Keratinocyte (primary cell): ENCODE results near the gene PNKP. TPM values are rescaled to one million over a fixed set of nuclear protein-coding genes. Genes with fewer than 3 reads are reported as not detected.
"Not testable (repeated sequence)": the region's sequence is repeated elsewhere in the genome, so short reads cannot be mapped to it uniquely, and the experiment has no call there.

Experiments
- DNase-seq: peaks from one replicate; pipeline ENCODE4 v3.0.0-alpha.2; 2011; ENCODE audit warnings: low read depth, missing footprints, low spot score
- FAIRE-seq: peaks from 2 replicates; lab custom pipeline; 2011; peaks lifted over from hg19 to GRCh38; lab: Jason Lieb, UNC
- H2AFZ ChIP-seq: 2 replicates; pipeline ENCODE4 v1.6.0; 2012; ENCODE audit warnings: low read length, control low read depth, inconsistent platforms; ENCODE audit not compliant: control insufficient read depth
- H3K27ac ChIP-seq: 2 replicates; pipeline ENCODE4 v1.5.1; 2011; ENCODE audit warnings: low read length; ENCODE audit not compliant: control insufficient read depth, insufficient read depth
- H3K27me3 ChIP-seq: 3 replicates; pipeline ENCODE4 v1.6.0; 2011; ENCODE audit warnings: low read length; ENCODE audit not compliant: control insufficient read depth, insufficient read depth; ENCODE audit errors: extremely low read depth
- H3K36me3 ChIP-seq, 2 experiments: 2 replicates in 1 of 2; 3 replicates in 1 of 2; pipeline ENCODE4 v1.5.1; 2011; ENCODE audit warnings: low read length in 2 of 2, mild to moderate bottlenecking in 1 of 2; ENCODE audit not compliant: control insufficient read depth in 2 of 2, insufficient read depth in 2 of 2; ENCODE audit errors: extremely low read depth in 1 of 2
- H3K4me1 ChIP-seq: 3 replicates; pipeline ENCODE4 v1.5.1; 2011; ENCODE audit warnings: low read length; ENCODE audit not compliant: control insufficient read depth, insufficient read depth; ENCODE audit errors: extremely low read depth
- H3K4me2 ChIP-seq: 3 replicates; pipeline ENCODE4 v1.6.0; 2011; ENCODE audit warnings: low read depth, low read length; ENCODE audit not compliant: control insufficient read depth, insufficient read depth; ENCODE audit errors: extremely low read depth
- H3K4me3 ChIP-seq, 3 experiments: fragments of 200-600 bp in 1 of 3; sonication (generic) in 1 of 3; 2 replicates in 2 of 3; 3 replicates in 1 of 3; pipeline ENCODE4 v1.5.1; 2011 to 2016; ENCODE audit warnings: low read length in 3 of 3, mild to moderate bottlenecking in 3 of 3, control low read depth in 2 of 3, inconsistent platforms in 1 of 3, low read depth in 1 of 3, mixed read lengths in 1 of 3, mixed run types in 1 of 3, moderate library complexity in 1 of 3; ENCODE audit not compliant: control insufficient read depth in 2 of 3, insufficient read depth in 2 of 3; ENCODE audit errors: extremely low read depth in 1 of 3
- H3K79me2 ChIP-seq: 2 replicates; pipeline ENCODE4 v1.6.0; 2012; ENCODE audit warnings: low read length; ENCODE audit not compliant: control insufficient read depth, insufficient read depth
- H3K9ac ChIP-seq: 3 replicates; pipeline ENCODE4 v1.6.0; 2011; ENCODE audit warnings: low read length; ENCODE audit not compliant: control insufficient read depth, insufficient read depth; ENCODE audit errors: extremely low read depth
- H3K9me1 ChIP-seq: 3 replicates; pipeline ENCODE4 v1.6.0; 2011; ENCODE audit warnings: low read length; ENCODE audit not compliant: control insufficient read depth, insufficient read depth; ENCODE audit errors: extremely low read depth
- H3K9me3 ChIP-seq: 2 replicates; pipeline ENCODE4 v1.5.1; 2012; ENCODE audit warnings: low read depth, low read length; ENCODE audit not compliant: control insufficient read depth
- H4K20me1 ChIP-seq: 3 replicates; pipeline ENCODE4 v1.6.0; 2011; ENCODE audit warnings: low read length; ENCODE audit not compliant: control insufficient read depth, insufficient read depth; ENCODE audit errors: extremely low read depth
- EZH2 ChIP-seq: IDR thresholded peaks from one replicate; pipeline ENCODE4 v1.6.1; 2012; ENCODE audit warnings: inconsistent platforms, mild to moderate bottlenecking, low read length, moderate library complexity
- dilution Hi-C: fragments of 300-500 bp; cut with MboI; formaldehyde crosslinking; loops from one replicate; pipeline ENCODE4 v1.7.0; 2020; ENCODE audit warnings: low sequenced_read_pairs; ENCODE audit not compliant: extremely low pct_ligation_motif_present
- polyA plus RNA-seq, 5 experiments: library from polyadenylated mRNA; depleted of rRNA in 3 of 5; stranded (reverse) in 3 of 5; stranded (forward) in 1 of 5; unstranded in 1 of 5; fragments of >200 nt; gene quantifications; 1 replicate in 1 of 5; 2 replicates in 3 of 5; 3 replicates in 1 of 5; pipeline versions ENCODE4 v1.2.1 to v1.2.3, GENCODE V29; 2011 to 2012; ENCODE audit warnings: missing spikeins in 2 of 5, low read depth in 1 of 5, low replicate concordance in 1 of 5
- TF ChIP-seq, protein P1 (sequence below), 3 experiments: IDR thresholded peaks in 1 of 3; conservative IDR thresholded peaks in 1 of 3; optimal IDR thresholded peaks in 1 of 3; 2 replicates in 2 of 3; 3 replicates in 1 of 3; pipeline versions ENCODE3 to v1.5.1; 2011; ENCODE audit warnings: low read length in 3 of 3, mild to moderate bottlenecking in 3 of 3, moderate library complexity in 2 of 3, control low read depth in 1 of 3, inconsistent platforms in 1 of 3; ENCODE audit not compliant: insufficient read depth in 2 of 3; ENCODE audit errors: extremely low read depth in 1 of 3

Gene PNKP
- polyA plus RNA-seq, 1 donor (not counting 4 experiments of a cell fraction or from before 2014, with no cell fraction given): 19.3 TPM

DNA sequence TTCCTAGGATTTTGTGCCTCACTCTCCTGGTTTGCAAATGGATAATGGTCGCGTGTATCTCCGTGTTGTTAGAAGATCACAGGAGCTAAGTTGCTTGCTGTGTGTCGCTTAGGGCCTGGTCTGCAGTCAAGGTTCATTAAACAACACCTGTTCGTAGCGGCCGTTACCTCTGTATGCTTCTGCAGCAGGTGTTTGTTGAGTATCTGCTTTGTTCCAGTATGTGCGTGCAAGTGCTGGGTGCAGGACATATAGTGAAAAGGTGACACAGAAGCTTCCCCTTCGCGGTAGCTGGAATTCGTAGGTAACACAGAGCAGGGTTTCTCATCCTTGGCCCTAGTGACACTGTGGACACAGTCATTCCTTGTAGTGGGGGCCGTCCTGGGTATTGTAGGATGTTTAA lies 43.9 kb downstream of the PNKP start:
- FAIRE-seq: no peak
- no peak for DNase-seq
- Histone ChIP-seq H3K27me3 (no peaks in the 10 kb centered on the region), H3K4me1 (peaks cover 7% of the 10 kb centered on the region), H4K20me1 (no peaks in the 10 kb centered on the region), H3K4me3 (no peak overlapping the region), H2AFZ (no peak overlapping the region), H3K9me1 (no peaks in the 10 kb centered on the region), H3K9me3 (no peaks in the 10 kb centered on the region), H3K79me2 (peaks cover 33% of the 10 kb centered on the region), H3K9ac (no peak overlapping the region), H3K4me2 (no peak overlapping the region), H3K27ac (no peak overlapping the region), H3K36me3 (peaks cover 7 to 21% of the 10 kb centered on the region in 2 experiments)
- TF ChIP-seq EZH2: no peak
- TF ChIP-seq, protein P1, sequence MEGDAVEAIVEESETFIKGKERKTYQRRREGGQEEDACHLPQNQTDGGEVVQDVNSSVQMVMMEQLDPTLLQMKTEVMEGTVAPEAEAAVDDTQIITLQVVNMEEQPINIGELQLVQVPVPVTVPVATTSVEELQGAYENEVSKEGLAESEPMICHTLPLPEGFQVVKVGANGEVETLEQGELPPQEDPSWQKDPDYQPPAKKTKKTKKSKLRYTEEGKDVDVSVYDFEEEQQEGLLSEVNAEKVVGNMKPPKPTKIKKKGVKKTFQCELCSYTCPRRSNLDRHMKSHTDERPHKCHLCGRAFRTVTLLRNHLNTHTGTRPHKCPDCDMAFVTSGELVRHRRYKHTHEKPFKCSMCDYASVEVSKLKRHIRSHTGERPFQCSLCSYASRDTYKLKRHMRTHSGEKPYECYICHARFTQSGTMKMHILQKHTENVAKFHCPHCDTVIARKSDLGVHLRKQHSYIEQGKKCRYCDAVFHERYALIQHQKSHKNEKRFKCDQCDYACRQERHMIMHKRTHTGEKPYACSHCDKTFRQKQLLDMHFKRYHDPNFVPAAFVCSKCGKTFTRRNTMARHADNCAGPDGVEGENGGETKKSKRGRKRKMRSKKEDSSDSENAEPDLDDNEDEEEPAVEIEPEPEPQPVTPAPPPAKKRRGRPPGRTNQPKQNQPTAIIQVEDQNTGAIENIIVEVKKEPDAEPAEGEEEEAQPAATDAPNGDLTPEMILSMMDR (optimal IDR thresholded peaks at IDR 0.05 in 1 of 3, IDR thresholded peaks at IDR 0.05 in 1 of 3, conservative IDR thresholded peaks at IDR 0.05 in 1 of 3; ENCODE audit: extremely low read depth in 1 of 3, insufficient read depth in 2 of 3, low read length in 3 of 3): no peak
- dilution Hi-C loops: no loop called here

DNA sequence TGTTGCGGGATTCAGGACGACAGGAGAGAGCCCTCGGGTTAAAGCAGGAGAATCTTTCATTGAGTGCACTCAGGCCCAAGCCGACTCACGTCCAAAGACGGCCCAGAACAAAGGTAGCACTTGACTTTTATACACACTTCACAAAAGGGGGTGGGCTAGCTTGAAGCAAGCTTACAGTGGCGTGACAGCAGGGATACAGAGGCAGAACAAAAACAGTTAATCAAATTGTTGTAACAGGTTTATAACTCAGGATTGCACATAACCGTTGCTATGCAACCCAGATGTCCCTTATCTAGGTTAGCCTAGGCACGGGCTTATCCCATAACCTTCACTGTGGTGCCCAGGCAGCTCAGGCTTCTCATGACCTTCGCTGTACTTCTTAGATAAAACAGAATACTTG lies 47.3 kb downstream of the PNKP start:
- H3K4me1 ChIP-seq: peaks cover 11% of the 10 kb centered on the region
- H3K36me3 ChIP-seq: peaks cover 7% of the 10 kb centered on the region in 2 experiments
- H3K9me1 ChIP-seq: no peaks in the 10 kb centered on the region
- dilution Hi-C loops: no loop called here
- no peaks in the 10 kb centered on the region for H3K9me3 ChIP-seq
- no peaks in the 10 kb centered on the region for H4K20me1 ChIP-seq
- FAIRE-seq (no peak), DNase-seq (no peak)
- H3K27me3 ChIP-seq: no peaks in the 10 kb centered on the region
- H3K4me3 ChIP-seq: no peak overlapping the region
- H3K9ac ChIP-seq: no peak overlapping the region
- H3K79me2 ChIP-seq: peaks cover 35% of the 10 kb centered on the region
- TF ChIP-seq, protein P1 (optimal IDR thresholded peaks at IDR 0.05 in 1 of 3, IDR thresholded peaks at IDR 0.05 in 1 of 3, conservative IDR thresholded peaks at IDR 0.05 in 1 of 3; ENCODE audit: extremely low read depth in 1 of 3, insufficient read depth in 2 of 3, low read length in 3 of 3): no peak
- no peak for TF ChIP-seq EZH2
- no peak overlapping the region for H3K27ac ChIP-seq
- no peak overlapping the region for H3K4me2 ChIP-seq
- H2AFZ ChIP-seq: no peak overlapping the region

DNA sequence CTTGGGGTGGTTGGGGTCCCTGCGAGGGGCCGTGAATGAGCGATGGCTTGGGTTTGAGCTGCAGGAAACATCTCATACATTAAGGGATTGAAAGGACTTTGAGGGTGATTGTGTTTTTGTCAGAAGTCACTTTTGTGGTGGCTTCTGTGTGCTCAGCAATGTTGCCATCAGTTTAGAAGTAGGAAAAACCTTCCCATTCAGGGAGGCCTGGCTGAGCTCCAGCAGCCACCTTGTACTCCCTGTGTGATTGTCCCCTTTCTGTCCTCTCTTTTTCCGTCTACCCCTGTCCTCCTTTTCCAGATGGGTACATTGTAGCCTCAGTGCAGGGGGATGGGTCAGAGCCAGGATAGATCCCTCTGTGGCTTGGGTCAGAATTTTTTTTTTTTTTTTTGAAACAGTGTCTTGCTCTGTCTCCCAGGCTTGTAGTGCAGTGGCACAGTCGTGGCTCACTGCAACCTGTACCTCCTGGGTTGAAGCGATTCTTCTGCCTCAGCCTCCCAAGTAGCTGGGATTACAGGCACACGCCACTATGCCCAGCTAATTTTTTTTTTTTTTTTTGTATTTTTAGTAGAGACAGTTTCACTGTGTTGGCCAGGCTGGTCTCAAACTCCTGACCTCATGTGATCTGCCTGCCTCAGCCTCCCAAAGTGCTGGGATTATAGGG lies 47.8 kb downstream of the PNKP start:
- dilution Hi-C loops, H3K9me1 ChIP-seq, FAIRE-seq, H3K27ac ChIP-seq, H3K9me3 ChIP-seq, DNase-seq, H2AFZ ChIP-seq, H3K36me3 ChIP-seq, H3K27me3 ChIP-seq, H4K20me1 ChIP-seq: not testable (repeated sequence)
- Histone ChIP-seq H3K9ac (peak overlapping the region; percentile 97), H3K79me2 (peaks cover 33% of the 10 kb centered on the region), H3K4me3 (peak overlapping the region; percentile 84 to 99 (median 98)), H3K4me2 (peak overlapping the region; percentile 80), H3K4me1 (peaks cover 11% of the 10 kb centered on the region)
